Measurements from ENCODE around the gene ZNFX1.
A peak's percentile ranks its signal among the peaks of the same experiment; 100 is the strongest.

ZNFX1 gene

DNA sequence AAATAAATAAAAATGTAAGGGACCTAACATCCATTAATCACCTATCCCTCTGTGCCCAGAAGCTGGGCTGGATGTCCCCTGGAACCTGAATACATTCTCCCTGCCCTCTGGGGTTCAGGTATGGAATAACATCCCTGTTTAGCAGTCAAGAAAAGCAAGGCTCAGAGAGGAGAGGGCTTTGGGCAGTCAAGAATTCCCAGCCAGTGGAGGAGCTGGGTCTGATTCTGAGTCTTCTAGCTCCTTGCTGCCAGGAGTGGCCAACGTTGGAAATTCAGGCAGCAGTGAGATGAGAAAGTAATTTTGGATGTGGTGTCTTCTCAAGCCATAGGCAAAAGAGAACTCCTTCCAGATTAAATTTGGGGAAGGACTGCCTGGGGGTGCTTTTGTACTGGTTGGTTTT is 42.6 kb upstream of the ZNFX1 start:
- TF ChIP-seq PRDM1 (tag by site-specific recombination; IDR thresholded peaks at IDR 0.05) (no peak), ZNF600 (tag by site-specific recombination; IDR thresholded peaks at IDR 0.05) (peak; percentile 58; the same call in 1 of the 2 replicates), ZNF394 (tag by site-specific recombination; IDR thresholded peaks at IDR 0.05; ENCODE audit: borderline replicate concordance) (peak; percentile 75), ZBTB20 (tag by site-specific recombination; IDR thresholded peaks at IDR 0.05) (peak; percentile 64), REST (tag by site-specific recombination; IDR thresholded peaks at IDR 0.05) (no peak)
- TF ChIP-seq, protein P1, sequence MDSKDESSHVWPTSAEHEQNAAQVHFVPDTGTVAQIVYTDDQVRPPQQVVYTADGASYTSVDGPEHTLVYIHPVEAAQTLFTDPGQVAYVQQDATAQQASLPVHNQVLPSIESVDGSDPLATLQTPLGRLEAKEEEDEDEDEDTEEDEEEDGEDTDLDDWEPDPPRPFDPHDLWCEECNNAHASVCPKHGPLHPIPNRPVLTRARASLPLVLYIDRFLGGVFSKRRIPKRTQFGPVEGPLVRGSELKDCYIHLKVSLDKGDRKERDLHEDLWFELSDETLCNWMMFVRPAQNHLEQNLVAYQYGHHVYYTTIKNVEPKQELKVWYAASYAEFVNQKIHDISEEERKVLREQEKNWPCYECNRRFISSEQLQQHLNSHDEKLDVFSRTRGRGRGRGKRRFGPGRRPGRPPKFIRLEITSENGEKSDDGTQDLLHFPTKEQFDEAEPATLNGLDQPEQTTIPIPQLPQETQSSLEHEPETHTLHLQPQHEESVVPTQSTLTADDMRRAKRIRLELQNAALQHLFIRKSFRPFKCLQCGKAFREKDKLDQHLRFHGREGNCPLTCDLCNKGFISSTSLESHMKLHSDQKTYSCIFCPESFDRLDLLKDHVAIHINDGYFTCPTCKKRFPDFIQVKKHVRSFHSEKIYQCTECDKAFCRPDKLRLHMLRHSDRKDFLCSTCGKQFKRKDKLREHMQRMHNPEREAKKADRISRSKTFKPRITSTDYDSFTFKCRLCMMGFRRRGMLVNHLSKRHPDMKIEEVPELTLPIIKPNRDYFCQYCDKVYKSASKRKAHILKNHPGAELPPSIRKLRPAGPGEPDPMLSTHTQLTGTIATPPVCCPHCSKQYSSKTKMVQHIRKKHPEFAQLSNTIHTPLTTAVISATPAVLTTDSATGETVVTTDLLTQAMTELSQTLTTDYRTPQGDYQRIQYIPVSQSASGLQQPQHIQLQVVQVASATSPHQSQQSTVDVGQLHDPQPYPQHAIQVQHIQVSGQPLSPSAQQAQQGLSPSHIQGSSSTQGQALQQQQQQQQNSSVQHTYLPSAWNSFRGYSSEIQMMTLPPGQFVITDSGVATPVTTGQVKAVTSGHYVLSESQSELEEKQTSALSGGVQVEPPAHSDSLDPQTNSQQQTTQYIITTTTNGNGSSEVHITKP (tag by site-specific recombination; IDR thresholded peaks at IDR 0.05): 0 out of 2 replicates have a peak, but pooled peaks have one; percentile 30
- TF ChIP-seq, protein P2, sequence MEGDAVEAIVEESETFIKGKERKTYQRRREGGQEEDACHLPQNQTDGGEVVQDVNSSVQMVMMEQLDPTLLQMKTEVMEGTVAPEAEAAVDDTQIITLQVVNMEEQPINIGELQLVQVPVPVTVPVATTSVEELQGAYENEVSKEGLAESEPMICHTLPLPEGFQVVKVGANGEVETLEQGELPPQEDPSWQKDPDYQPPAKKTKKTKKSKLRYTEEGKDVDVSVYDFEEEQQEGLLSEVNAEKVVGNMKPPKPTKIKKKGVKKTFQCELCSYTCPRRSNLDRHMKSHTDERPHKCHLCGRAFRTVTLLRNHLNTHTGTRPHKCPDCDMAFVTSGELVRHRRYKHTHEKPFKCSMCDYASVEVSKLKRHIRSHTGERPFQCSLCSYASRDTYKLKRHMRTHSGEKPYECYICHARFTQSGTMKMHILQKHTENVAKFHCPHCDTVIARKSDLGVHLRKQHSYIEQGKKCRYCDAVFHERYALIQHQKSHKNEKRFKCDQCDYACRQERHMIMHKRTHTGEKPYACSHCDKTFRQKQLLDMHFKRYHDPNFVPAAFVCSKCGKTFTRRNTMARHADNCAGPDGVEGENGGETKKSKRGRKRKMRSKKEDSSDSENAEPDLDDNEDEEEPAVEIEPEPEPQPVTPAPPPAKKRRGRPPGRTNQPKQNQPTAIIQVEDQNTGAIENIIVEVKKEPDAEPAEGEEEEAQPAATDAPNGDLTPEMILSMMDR (tag by site-specific recombination; IDR thresholded peaks at IDR 0.05): peak; percentile 61
- POLR2A ChIA-PET: interaction anchor here (0.5 to 3.1 kb wide), 3 partner anchors 40 to 169 kb away, joined by 3 to 10 read pairs (median 4); partner anchors contain the start of gene ZNFX1
- CTCF ChIA-PET: interaction anchor here (0.6 to 6.7 kb wide), 25 partner anchors 11 to 219 kb away, joined by 3 to 63 read pairs (median 3); no protein-coding TSS in a partner anchor
- Histone ChIP-seq H3K4me1 (ENCODE audit: control insufficient read depth, insufficient read depth, low read length) (no peaks in the 10 kb centered on the region), H3K27ac (ENCODE audit: extremely low read depth, low read depth, low read length) (no peak overlapping the region), H3K4me3 (ENCODE audit: low read depth, low read length) (no peak overlapping the region), H3K9me3 (ENCODE audit: control insufficient read depth, insufficient read depth, low read depth, low read length) (no peaks in the 10 kb centered on the region), H3K36me3 (ENCODE audit: control insufficient read depth in 2 of 2, insufficient read depth in 1 of 2, low read length in 2 of 2) (no peaks in the 10 kb centered on the region)

- Histone ChIP-seq H3K4me3 (ENCODE audit: low read depth, low read length) (no peak overlapping the region), H3K9me3 (ENCODE audit: control insufficient read depth, insufficient read depth, low read depth, low read length) (no peaks in the 10 kb centered on the region), H3K27ac (ENCODE audit: extremely low read depth, low read depth, low read length) (no peak overlapping the region), H3K4me1 (ENCODE audit: control insufficient read depth, insufficient read depth, low read length) (no peaks in the 10 kb centered on the region), H3K36me3 (ENCODE audit: control insufficient read depth in 2 of 2, insufficient read depth in 1 of 2, low read length in 2 of 2) (no peaks in the 10 kb centered on the region)
- ChIA-PET POLR2A (interaction anchor here (0.5 kb wide), 1 partner anchor 794 kb away, joined by 3 read pairs; the partner anchor contains the start of gene UBE2V1), CTCF (interaction anchor here (0.6 to 6.7 kb wide), 4 partner anchors 12 to 74 kb away, joined by 3 to 63 read pairs (median 19); no protein-coding TSS in a partner anchor)
- TF ChIP-seq ELK4 (IDR thresholded peaks at IDR 0.05; ENCODE audit: borderline replicate concordance, low read depth, low read length) (no peak), MZF1 (tag by site-specific recombination; IDR thresholded peaks at IDR 0.05; ENCODE audit: borderline replicate concordance) (no peak), ZNF624 (tag by site-specific recombination; IDR thresholded peaks at IDR 0.05) (no peak), ZNF211 (tag by site-specific recombination; IDR thresholded peaks at IDR 0.05; ENCODE audit: low read depth) (no peak), ZNF560 (tag by site-specific recombination; IDR thresholded peaks at IDR 0.05; ENCODE audit: borderline replicate concordance) (no peak), GLIS2 (tag by site-specific recombination; IDR thresholded peaks at IDR 0.05) (no peak), ZNF10 (tag by site-specific recombination; IDR thresholded peaks at IDR 0.05) (no peak), ZSCAN4 (tag by site-specific recombination; IDR thresholded peaks at IDR 0.05) (no peak), ZNF416 (tag by site-specific recombination; IDR thresholded peaks at IDR 0.05) (no peak), MYNN (tag by site-specific recombination; IDR thresholded peaks at IDR 0.05; ENCODE audit: borderline replicate concordance) (no peak)
- TF ChIP-seq, protein P3, sequence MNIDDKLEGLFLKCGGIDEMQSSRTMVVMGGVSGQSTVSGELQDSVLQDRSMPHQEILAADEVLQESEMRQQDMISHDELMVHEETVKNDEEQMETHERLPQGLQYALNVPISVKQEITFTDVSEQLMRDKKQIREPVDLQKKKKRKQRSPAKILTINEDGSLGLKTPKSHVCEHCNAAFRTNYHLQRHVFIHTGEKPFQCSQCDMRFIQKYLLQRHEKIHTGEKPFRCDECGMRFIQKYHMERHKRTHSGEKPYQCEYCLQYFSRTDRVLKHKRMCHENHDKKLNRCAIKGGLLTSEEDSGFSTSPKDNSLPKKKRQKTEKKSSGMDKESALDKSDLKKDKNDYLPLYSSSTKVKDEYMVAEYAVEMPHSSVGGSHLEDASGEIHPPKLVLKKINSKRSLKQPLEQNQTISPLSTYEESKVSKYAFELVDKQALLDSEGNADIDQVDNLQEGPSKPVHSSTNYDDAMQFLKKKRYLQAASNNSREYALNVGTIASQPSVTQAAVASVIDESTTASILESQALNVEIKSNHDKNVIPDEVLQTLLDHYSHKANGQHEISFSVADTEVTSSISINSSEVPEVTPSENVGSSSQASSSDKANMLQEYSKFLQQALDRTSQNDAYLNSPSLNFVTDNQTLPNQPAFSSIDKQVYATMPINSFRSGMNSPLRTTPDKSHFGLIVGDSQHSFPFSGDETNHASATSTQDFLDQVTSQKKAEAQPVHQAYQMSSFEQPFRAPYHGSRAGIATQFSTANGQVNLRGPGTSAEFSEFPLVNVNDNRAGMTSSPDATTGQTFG (tag by site-specific recombination; IDR thresholded peaks at IDR 0.05; ENCODE audit: borderline replicate concordance): no peak
- TF ChIP-seq, protein P4, sequence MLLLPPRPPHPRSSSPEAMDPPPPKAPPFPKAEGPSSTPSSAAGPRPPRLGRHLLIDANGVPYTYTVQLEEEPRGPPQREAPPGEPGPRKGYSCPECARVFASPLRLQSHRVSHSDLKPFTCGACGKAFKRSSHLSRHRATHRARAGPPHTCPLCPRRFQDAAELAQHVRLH (tag by site-specific recombination; IDR thresholded peaks at IDR 0.05): no peak
These were observed 41.5 kb upstream of the ZNFX1 start for GRCh38 chr20:49319208-49319809.

Measured in HEK293 (cell line).